Tibial artery (tissue), 4 donors: Measurements from ENCODE around the gene SWSAP1.
"Not testable (repeated sequence)": the region's sequence is repeated elsewhere in the genome, so short reads cannot be mapped to it uniquely, and the experiment has no call there.

Source experiments
- DNase-seq, 2 donors: peaks; one replicate each; pipeline ENCODE4 v3.0.0-alpha.2; 2019
- H3K27ac ChIP-seq, 2 donors: fragments of 200-600 bp; sonication (generic) in 1 of 2; 1 replicate in 1 of 2; 2 replicates in 1 of 2; pipeline ENCODE4 v1.5.1; 2018 to 2019; ENCODE audit warnings: mild to moderate bottlenecking in 1 of 2
- H3K27me3 ChIP-seq, 2 donors: fragments of 200-600 bp; sonication (generic) in 1 of 2; one replicate each; pipeline versions ENCODE4 v1.5.1 to v1.6.0; 2016 to 2019
- H3K36me3 ChIP-seq, 3 donors: fragments of 200-600 bp; sonication (generic) in 2 of 3; one replicate each; pipeline ENCODE4 v1.5.1; 2016 to 2019; ENCODE audit warnings: mild to moderate bottlenecking in 2 of 3
- H3K4me1 ChIP-seq, 4 donors: fragments of 200-600 bp; sonication (generic) in 2 of 4; 1 replicate in 3 of 4; 2 replicates in 1 of 4; pipeline ENCODE4 v1.5.1; 2016 to 2019
- H3K4me3 ChIP-seq, 2 donors: fragments of 200-600 bp; sonication (generic) in 1 of 2; 1 replicate in 1 of 2; 2 replicates in 1 of 2; pipeline ENCODE4 v1.5.1; 2018 to 2019; ENCODE audit warnings: mild to moderate bottlenecking in 2 of 2
- H3K9me3 ChIP-seq, 3 donors: fragments of 200-600 bp; sonication (generic) in 1 of 3; one replicate each; pipeline ENCODE4 v1.5.1; 2016 to 2019
- CTCF ChIP-seq, 2 experiments: fragments of 200-600 bp in 1 of 2; fragments of 450-650 bp in 1 of 2; IDR thresholded peaks; one replicate each; pipeline ENCODE4 v1.5.1; 2017 to 2019; ENCODE audit warnings: antibody characterized with exemption in 2 of 2, mild to moderate bottlenecking in 1 of 2, moderate library complexity in 1 of 2
- intact Hi-C: fragments of 100-400 bp; cut with DNase I; formaldehyde crosslinking; loops from one replicate; pipeline ENCODE4 v1.15.0; 2023; ENCODE audit warnings: low total_unique reads

Gene SWSAP1

GRCh38 chr19:11405846-11406643, 31.6 kb downstream of the SWSAP1 start:
- DNase-seq: no peak
- H3K4me1 ChIP-seq: no peaks in the 10 kb centered on the region
- no peak for TF ChIP-seq CTCF (IDR thresholded peaks at IDR 0.05)
- intact Hi-C loops: no loop called here
- H3K27ac ChIP-seq: no peak overlapping the region
- no peak overlapping the region for H3K4me3 ChIP-seq
- H3K9me3 ChIP-seq: no peaks in the 10 kb centered on the region
- peaks cover 0 to 11% (median 10%) of the 10 kb centered on the region in 3 donors for H3K36me3 ChIP-seq
- H3K27me3 ChIP-seq: no peaks in the 10 kb centered on the region

GRCh38 chr19:11406703-11407236, 32.3 kb downstream of the SWSAP1 start:
- peaks cover 0 to 12% (median 11%) of the 10 kb centered on the region in 3 donors for H3K36me3 ChIP-seq
- DNase-seq, H3K27me3 ChIP-seq, H3K4me3 ChIP-seq, intact Hi-C loops, H3K4me1 ChIP-seq, H3K27ac ChIP-seq, H3K9me3 ChIP-seq: not testable (repeated sequence)

GRCh38 chr19:11408591-11408990, 34.1 kb downstream of the SWSAP1 start:
- intact Hi-C loops: no loop called here
- Histone ChIP-seq H3K27me3 (no peaks in the 10 kb centered on the region), H3K4me3 (no peak overlapping the region), H3K27ac (no peak overlapping the region), H3K4me1 (no peaks in the 10 kb centered on the region), H3K9me3 (no peaks in the 10 kb centered on the region), H3K36me3 (peaks cover 0 to 11% (median 5%) of the 10 kb centered on the region in 3 donors)
- DNase-seq: no peak
- TF ChIP-seq CTCF (IDR thresholded peaks at IDR 0.05): no peak

DNA sequence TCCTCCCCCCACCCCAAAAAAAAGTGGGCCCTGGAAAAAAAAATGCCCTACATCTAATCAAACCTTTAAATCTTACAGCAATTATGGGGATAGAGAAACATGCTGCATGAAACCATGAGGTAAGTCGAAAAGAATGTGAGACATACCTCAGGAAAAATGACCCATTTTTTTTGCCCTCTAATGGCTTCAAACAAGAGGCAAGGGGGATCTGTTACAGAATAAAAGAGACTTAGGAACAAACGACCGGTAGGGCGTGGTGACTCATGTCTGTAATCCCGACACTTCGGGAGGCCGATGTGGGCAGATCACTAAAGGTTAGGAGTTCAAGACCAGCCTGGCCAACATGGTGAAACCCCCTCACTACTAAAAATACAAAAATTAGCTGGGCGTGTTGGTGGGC, 36.2 kb downstream of the SWSAP1 start:
- H3K27me3 ChIP-seq: no peaks in the 10 kb centered on the region
- TF ChIP-seq CTCF (IDR thresholded peaks at IDR 0.05): no peak
- H3K27ac ChIP-seq: no peak overlapping the region
- no peak overlapping the region for H3K4me3 ChIP-seq
- no peak for DNase-seq
- intact Hi-C loops: no loop called here
- no peaks in the 10 kb centered on the region for H3K4me1 ChIP-seq
- peaks cover 0 to 5% (median 0%) of the 10 kb centered on the region in 3 donors for H3K36me3 ChIP-seq
- no peaks in the 10 kb centered on the region for H3K9me3 ChIP-seq

- H3K27me3 ChIP-seq: no peaks in the 10 kb centered on the region
- no peaks in the 10 kb centered on the region for H3K9me3 ChIP-seq
- no peak overlapping the region for H3K4me3 ChIP-seq
- intact Hi-C loops: no loop called here
- no peak overlapping the region for H3K27ac ChIP-seq
- peaks cover 0 to 15% (median 8%) of the 10 kb centered on the region in 4 donors for H3K4me1 ChIP-seq
- DNase-seq: no peak
- H3K36me3 ChIP-seq: peaks cover 0 to 5% (median 0%) of the 10 kb centered on the region in 3 donors
- TF ChIP-seq CTCF (IDR thresholded peaks at IDR 0.05): no peak
Observed at GRCh38 chr19:11414544-11414943, 40.1 kb downstream of the SWSAP1 start.

DNA sequence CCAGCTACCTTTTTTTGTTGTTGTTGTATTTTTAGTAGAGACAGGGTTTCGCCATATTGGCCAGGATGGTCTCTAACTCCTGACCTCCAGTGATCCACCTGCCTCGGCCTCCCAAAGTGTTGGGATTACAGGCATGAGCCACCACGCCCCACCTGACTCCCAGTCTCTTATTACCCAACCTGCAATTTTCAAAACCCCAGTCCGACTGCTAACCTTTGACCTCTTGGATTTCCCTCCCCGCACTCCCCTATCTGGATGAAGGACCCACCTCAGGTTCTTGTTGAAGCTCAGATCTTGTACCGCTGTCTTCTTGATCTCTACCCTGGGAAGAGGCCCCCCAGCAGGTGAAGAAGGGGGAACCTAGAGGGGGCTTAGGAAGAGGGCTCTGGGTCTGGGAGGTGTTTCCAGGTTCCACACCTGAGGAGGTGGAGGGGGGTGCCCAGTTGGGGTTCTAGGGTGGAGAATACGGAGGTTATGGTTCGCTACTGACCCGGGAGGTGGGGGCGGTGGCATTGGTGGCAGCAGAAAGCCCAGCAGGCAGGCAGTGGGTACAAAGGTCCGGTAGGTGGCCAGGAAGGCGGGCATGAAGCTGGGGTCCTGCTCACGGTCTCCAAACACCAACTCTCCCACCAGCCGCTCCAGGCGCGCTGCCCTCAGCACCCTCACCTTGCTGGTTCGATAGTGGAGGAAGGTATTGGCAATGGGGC, 42.0 kb downstream of the SWSAP1 start:
- Histone ChIP-seq H3K9me3 (no peaks in the 10 kb centered on the region), H3K27me3 (no peaks in the 10 kb centered on the region), H3K4me3 (no peak overlapping the region), H3K36me3 (peaks cover 0 to 4% (median 0%) of the 10 kb centered on the region in 3 donors), H3K27ac (no peak overlapping the region), H3K4me1 (peaks cover 0 to 34% (median 25%) of the 10 kb centered on the region in 4 donors)
- DNase-seq: no peak
- intact Hi-C loops: no loop called here
- TF ChIP-seq CTCF (IDR thresholded peaks at IDR 0.05): no peak
